Measurements from ENCODE around the gene SALL4. TPM values are rescaled to one million over a fixed set of nuclear protein-coding genes. Genes with fewer than 3 reads are reported as not detected.

SALL4 gene
- total RNA-seq, 1 donor from 2014 or later, result 178 TPM

GRCh38 chr20:51800060-51800871 lies 2.1 kb downstream of the SALL4 start:
- Mint-ChIP-seq H3K4me3 (ENCODE audit: low read depth) (peak overlapping the region; percentile 99), H3K27ac (peak overlapping the region; percentile 98), H3K27me3 (no peaks in the 10 kb centered on the region), H3K36me3 (ENCODE audit: insufficient read depth) (peaks cover 3% of the 10 kb centered on the region), H3K9me3 (ENCODE audit: low read depth) (no peaks in the 10 kb centered on the region), H3K4me1 (ENCODE audit: low read depth) (peaks cover 46% of the 10 kb centered on the region)
- TF ChIP-seq, protein P1, sequence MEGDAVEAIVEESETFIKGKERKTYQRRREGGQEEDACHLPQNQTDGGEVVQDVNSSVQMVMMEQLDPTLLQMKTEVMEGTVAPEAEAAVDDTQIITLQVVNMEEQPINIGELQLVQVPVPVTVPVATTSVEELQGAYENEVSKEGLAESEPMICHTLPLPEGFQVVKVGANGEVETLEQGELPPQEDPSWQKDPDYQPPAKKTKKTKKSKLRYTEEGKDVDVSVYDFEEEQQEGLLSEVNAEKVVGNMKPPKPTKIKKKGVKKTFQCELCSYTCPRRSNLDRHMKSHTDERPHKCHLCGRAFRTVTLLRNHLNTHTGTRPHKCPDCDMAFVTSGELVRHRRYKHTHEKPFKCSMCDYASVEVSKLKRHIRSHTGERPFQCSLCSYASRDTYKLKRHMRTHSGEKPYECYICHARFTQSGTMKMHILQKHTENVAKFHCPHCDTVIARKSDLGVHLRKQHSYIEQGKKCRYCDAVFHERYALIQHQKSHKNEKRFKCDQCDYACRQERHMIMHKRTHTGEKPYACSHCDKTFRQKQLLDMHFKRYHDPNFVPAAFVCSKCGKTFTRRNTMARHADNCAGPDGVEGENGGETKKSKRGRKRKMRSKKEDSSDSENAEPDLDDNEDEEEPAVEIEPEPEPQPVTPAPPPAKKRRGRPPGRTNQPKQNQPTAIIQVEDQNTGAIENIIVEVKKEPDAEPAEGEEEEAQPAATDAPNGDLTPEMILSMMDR (IDR thresholded peaks at IDR 0.05; ENCODE audit: unreplicated experiment), result peak; percentile 97
- peak; percentile 99 for DNase-seq (ENCODE audit: low spot score, unreplicated experiment)

DNA sequence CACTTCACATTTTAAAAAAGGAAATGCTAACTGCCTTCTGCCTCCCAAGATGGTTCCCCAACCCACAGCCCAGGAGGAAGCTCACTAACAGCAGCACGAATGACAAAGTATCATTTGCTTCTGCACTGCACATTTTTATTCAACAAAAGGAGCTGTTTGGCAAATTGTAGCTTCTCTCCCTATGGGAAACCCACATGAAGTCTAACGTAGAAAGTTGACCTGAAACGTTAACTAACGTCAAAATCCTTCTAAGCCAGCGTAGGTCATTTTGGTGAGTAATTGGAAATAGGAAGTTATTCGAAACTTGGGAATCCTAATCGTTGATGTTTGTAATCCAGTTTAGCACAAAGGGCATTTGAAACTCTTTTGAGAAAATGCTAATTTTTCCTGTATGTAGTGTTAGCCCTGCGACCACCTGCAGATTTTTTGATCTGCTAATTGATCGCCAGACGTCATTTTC lies 2.9 kb downstream of the SALL4 start:
- Mint-ChIP-seq H3K9me3 (ENCODE audit: low read depth) (no peaks in the 10 kb centered on the region), H3K4me3 (ENCODE audit: low read depth) (peak overlapping the region; percentile 99), H3K27me3 (no peaks in the 10 kb centered on the region), H3K36me3 (ENCODE audit: insufficient read depth) (peaks cover 3% of the 10 kb centered on the region), H3K4me1 (ENCODE audit: low read depth) (peaks cover 51% of the 10 kb centered on the region), H3K27ac (peak overlapping the region; percentile 98)
- DNase-seq (ENCODE audit: low spot score, unreplicated experiment), result no peak
- TF ChIP-seq, protein P1 (IDR thresholded peaks at IDR 0.05; ENCODE audit: unreplicated experiment), result no peak

- H3K4me3 Mint-ChIP-seq (ENCODE audit: low read depth), result peak overlapping the region; percentile 62
- peaks cover 58% of the 10 kb centered on the region for H3K4me1 Mint-ChIP-seq (ENCODE audit: low read depth)
- H3K27me3 Mint-ChIP-seq, result no peaks in the 10 kb centered on the region
- DNase-seq (ENCODE audit: low spot score, unreplicated experiment), result no peak
- TF ChIP-seq, protein P1 (IDR thresholded peaks at IDR 0.05; ENCODE audit: unreplicated experiment), result no peak
- H3K36me3 Mint-ChIP-seq (ENCODE audit: insufficient read depth), result peaks cover 5% of the 10 kb centered on the region
- H3K9me3 Mint-ChIP-seq (ENCODE audit: low read depth), result no peaks in the 10 kb centered on the region
- peak overlapping the region; percentile 83 for H3K27ac Mint-ChIP-seq
Observed at GRCh38 chr20:51797357-51798025, 4.8 kb downstream of the SALL4 start.

GRCh38 chr20:51796340-51796739 lies 6.0 kb downstream of the SALL4 start:
- H3K4me1 Mint-ChIP-seq (ENCODE audit: low read depth), result peaks cover 57% of the 10 kb centered on the region
- H3K4me3 Mint-ChIP-seq (ENCODE audit: low read depth), result peak overlapping the region; percentile 29
- H3K36me3 Mint-ChIP-seq (ENCODE audit: insufficient read depth), result peaks cover 6% of the 10 kb centered on the region
- H3K9me3 Mint-ChIP-seq (ENCODE audit: low read depth), result no peaks in the 10 kb centered on the region
- TF ChIP-seq, protein P1 (IDR thresholded peaks at IDR 0.05; ENCODE audit: unreplicated experiment), result no peak
- H3K27me3 Mint-ChIP-seq, result no peaks in the 10 kb centered on the region
- H3K27ac Mint-ChIP-seq, result peak overlapping the region; percentile 62
- no peak for DNase-seq (ENCODE audit: low spot score, unreplicated experiment)

- Mint-ChIP-seq H3K9me3 (ENCODE audit: low read depth) (no peaks in the 10 kb centered on the region), H3K27ac (peak overlapping the region; percentile 40), H3K36me3 (ENCODE audit: insufficient read depth) (peaks cover 28% of the 10 kb centered on the region), H3K4me3 (ENCODE audit: low read depth) (no peak overlapping the region), H3K27me3 (no peaks in the 10 kb centered on the region), H3K4me1 (ENCODE audit: low read depth) (peaks cover 40% of the 10 kb centered on the region)
- DNase-seq (ENCODE audit: low spot score, unreplicated experiment), result no peak
- TF ChIP-seq, protein P1 (IDR thresholded peaks at IDR 0.05; ENCODE audit: unreplicated experiment), result no peak
Observed at GRCh38 chr20:51792960-51793359, 9.4 kb downstream of the SALL4 start.

Data from progenitor cell of endocrine pancreas (in vitro differentiated cells).